Amniotic epithelial cell (primary cell): ENCODE data around the gene ZNF710.

Experiments used
- DNase-seq: peaks from one replicate; pipeline ENCODE4 v3.0.0-alpha.2; 2010; ENCODE audit warnings: low read depth

Gene ZNF710

GRCh38 chr15:90018216-90018831 is 17.2 kb downstream of the ZNF710 start:
- DNase-seq, result no peak

- DNase-seq, result no peak
These were observed 18.5 kb downstream of the ZNF710 start for GRCh38 chr15:90019611-90020010.

GRCh38 chr15:90020021-90020735 is 19.1 kb downstream of the ZNF710 start:
- no peak for DNase-seq

GRCh38 chr15:90020936-90021507 is 19.9 kb downstream of the ZNF710 start:
- DNase-seq, result no peak

- no peak for DNase-seq
These were observed 21.2 kb downstream of the ZNF710 start for GRCh38 chr15:90022345-90022744.

- no peak for DNase-seq
These were observed 22.0 kb downstream of the ZNF710 start for GRCh38 chr15:90022905-90023700.

- no peak for DNase-seq
These were observed 23.3 kb downstream of the ZNF710 start for GRCh38 chr15:90024406-90024805.

GRCh38 chr15:90025489-90026033 is 24.4 kb downstream of the ZNF710 start:
- no peak for DNase-seq

GRCh38 chr15:90028376-90028944 is 27.3 kb downstream of the ZNF710 start:
- no peak for DNase-seq

- no peak for DNase-seq
These were observed 27.9 kb downstream of the ZNF710 start for GRCh38 chr15:90029024-90029423.

GRCh38 chr15:90030376-90030775 is 29.3 kb downstream of the ZNF710 start:
- DNase-seq, result no peak

GRCh38 chr15:90031231-90031791 is 30.2 kb downstream of the ZNF710 start:
- DNase-seq, result no peak

- no peak for DNase-seq
These were observed 31.9 kb downstream of the ZNF710 start for GRCh38 chr15:90033006-90033405.

GRCh38 chr15:90033448-90033847 is 32.3 kb downstream of the ZNF710 start:
- no peak for DNase-seq

- peak; percentile 52 for DNase-seq
These were observed 34.1 kb downstream of the ZNF710 start for GRCh38 chr15:90035095-90035839.

- DNase-seq, result no peak
These were observed 34.7 kb downstream of the ZNF710 start for GRCh38 chr15:90035840-90036230.

GRCh38 chr15:90036343-90036742 is 35.2 kb downstream of the ZNF710 start:
- DNase-seq, result no peak

GRCh38 chr15:90036806-90037510 is 35.8 kb downstream of the ZNF710 start:
- no peak for DNase-seq

- peak; percentile 57 for DNase-seq
These were observed 36.4 kb downstream of the ZNF710 start for GRCh38 chr15:90037511-90037860.

- peak; percentile 61 for DNase-seq
These were observed 37.0 kb downstream of the ZNF710 start for GRCh38 chr15:90037961-90038631.
